Effector CD4-positive, alpha-beta T cell (primary cell): ENCODE measurements around the gene DDOST.
"Not testable (repeated sequence)": the region's sequence is repeated elsewhere in the genome, so short reads cannot be mapped to it uniquely, and the experiment has no call there.

Source experiments
- DNase-seq: peaks from one replicate; pipeline ENCODE4 v3.0.0-alpha.2; 2020

Gene DDOST

GRCh38 chr1:20689645-20690056 lies 28.5 kb upstream of the DDOST start:
- no peak for DNase-seq

GRCh38 chr1:20686883-20687725 lies 25.9 kb upstream of the DDOST start:
- DNase-seq: no peak

- DNase-seq: no peak
These were observed 24.6 kb upstream of the DDOST start for GRCh38 chr1:20685741-20686140.

GRCh38 chr1:20685099-20685662 lies 24.0 kb upstream of the DDOST start:
- DNase-seq: no peak

- DNase-seq: no peak
These were observed 23.5 kb upstream of the DDOST start for GRCh38 chr1:20684651-20685050.

GRCh38 chr1:20684050-20684620 lies 23.0 kb upstream of the DDOST start:
- no peak for DNase-seq

GRCh38 chr1:20683614-20684013 lies 22.4 kb upstream of the DDOST start:
- DNase-seq: no peak

- no peak for DNase-seq
These were observed 21.5 kb upstream of the DDOST start for GRCh38 chr1:20682571-20683236.

GRCh38 chr1:20681999-20682398 lies 20.8 kb upstream of the DDOST start:
- DNase-seq: no peak

GRCh38 chr1:20680269-20680668 lies 19.1 kb upstream of the DDOST start:
- no peak for DNase-seq

GRCh38 chr1:20678599-20678998 lies 17.4 kb upstream of the DDOST start:
- no peak for DNase-seq

- DNase-seq: not testable (repeated sequence)
These were observed 12.5 kb upstream of the DDOST start for GRCh38 chr1:20673626-20674025.

- no peak for DNase-seq
These were observed 11.1 kb upstream of the DDOST start for GRCh38 chr1:20672265-20672632.

- DNase-seq: no peak
These were observed 9.8 kb upstream of the DDOST start for GRCh38 chr1:20670936-20671335.

GRCh38 chr1:20668581-20668980 lies 7.4 kb upstream of the DDOST start:
- no peak for DNase-seq

- no peak for DNase-seq
These were observed 5.6 kb upstream of the DDOST start for GRCh38 chr1:20666804-20667203.

GRCh38 chr1:20666146-20666545 lies 5.0 kb upstream of the DDOST start:
- DNase-seq: no peak

GRCh38 chr1:20665726-20666125 lies 4.6 kb upstream of the DDOST start:
- DNase-seq: no peak

GRCh38 chr1:20663969-20664715 lies 3.0 kb upstream of the DDOST start:
- no peak for DNase-seq

GRCh38 chr1:20663365-20663764 lies 2.2 kb upstream of the DDOST start:
- DNase-seq: no peak

- DNase-seq: no peak
These were observed 924 bp upstream of the DDOST start for GRCh38 chr1:20662110-20662475.

- peak; percentile 17 for DNase-seq
These were observed 342 bp downstream of the DDOST start for GRCh38 chr1:20660847-20661206.

GRCh38 chr1:20660363-20660762 lies 806 bp downstream of the DDOST start:
- no peak for DNase-seq
